GM04504 (cell line): ENCODE data around the gene NPIPB8.
"Not testable (repeated sequence)": the region's sequence is repeated elsewhere in the genome, so short reads cannot be mapped to it uniquely, and the experiment has no call there.

Experiments
- DNase-seq: peaks from one replicate; pipeline ENCODE4 v3.0.0-alpha.2; 2012; ENCODE audit warnings: low read depth

NPIPB8 gene

DNA sequence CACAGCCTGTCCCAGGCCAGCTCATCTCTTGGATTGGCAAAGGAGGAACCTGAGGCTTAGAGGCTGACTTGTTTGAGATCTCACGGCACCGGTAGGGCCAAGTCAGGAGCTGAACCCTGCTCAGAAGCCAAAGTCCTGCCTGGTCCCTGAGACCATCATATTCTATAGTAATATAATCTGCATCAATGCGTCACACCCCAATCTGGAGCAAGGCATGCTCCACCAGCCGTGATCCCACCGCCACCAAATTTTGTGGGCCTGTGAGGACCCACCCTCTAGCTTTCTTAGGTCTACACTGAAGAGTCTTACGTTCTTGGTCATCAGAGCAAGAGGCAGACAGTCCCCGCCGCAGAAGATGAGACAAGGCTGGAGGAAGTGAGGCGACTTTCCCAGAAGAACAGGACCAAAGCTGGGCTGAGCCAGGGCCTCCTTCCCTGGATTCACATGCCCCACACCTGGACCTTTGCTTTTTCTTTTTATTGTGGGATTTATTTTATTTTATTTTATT is 30.7 kb upstream of the NPIPB8 start:
- no peak for DNase-seq

DNA sequence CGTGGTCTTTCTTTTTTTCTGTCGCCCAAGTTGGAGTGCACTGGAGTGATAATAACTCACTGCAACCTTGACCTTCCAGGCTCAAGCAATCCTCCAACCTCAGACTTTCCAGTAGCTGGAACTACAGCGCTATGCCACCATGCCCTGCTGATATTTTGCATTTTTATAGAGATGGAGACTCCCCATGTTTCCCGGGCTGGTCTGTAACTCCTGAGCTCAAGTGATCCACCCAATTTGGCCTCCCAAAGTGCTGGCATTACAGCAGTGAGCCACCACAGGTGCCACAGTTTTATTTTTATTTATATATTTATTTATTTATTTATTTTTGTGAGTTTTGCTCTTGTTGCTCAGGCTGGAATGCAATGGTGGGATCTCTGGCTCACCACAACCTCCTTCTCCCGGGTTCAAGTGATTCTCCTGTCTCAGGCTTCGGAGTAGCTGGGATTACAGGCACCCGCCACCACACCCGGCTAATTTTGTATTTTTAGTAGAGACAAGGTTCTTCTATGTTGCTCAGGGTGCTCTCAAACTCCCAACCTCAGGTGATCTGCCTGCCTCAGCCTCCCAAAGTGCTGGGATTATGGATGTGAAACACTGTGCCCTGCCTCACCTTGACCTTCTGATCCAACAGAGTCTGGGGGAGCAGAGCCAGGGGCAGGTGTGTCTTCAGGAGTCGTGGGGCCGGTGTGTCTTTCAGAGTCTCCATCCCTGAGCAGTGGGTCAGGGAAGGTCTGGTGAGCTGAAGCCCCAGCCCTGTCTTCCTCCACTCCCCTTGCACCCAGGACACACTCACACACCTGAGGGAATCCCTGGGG is 30.0 kb upstream of the NPIPB8 start:
- DNase-seq = not testable (repeated sequence)

DNA sequence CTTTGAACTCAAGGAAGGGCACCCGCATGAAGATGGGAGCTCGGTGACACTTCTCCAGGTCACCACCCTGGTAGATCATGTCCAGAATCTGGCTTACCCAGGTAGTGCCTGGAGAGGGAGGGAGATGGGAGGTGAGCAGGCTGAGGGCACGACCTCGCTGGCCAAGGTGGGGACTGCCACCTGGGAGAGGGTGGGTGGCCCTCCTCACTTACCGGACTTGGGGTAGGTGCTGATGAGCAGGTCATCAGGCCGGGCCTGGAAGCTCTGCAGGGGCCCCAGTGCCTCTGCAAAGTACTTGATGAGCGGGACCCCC is 29.4 kb upstream of the NPIPB8 start:
- DNase-seq = not testable (repeated sequence)

DNA sequence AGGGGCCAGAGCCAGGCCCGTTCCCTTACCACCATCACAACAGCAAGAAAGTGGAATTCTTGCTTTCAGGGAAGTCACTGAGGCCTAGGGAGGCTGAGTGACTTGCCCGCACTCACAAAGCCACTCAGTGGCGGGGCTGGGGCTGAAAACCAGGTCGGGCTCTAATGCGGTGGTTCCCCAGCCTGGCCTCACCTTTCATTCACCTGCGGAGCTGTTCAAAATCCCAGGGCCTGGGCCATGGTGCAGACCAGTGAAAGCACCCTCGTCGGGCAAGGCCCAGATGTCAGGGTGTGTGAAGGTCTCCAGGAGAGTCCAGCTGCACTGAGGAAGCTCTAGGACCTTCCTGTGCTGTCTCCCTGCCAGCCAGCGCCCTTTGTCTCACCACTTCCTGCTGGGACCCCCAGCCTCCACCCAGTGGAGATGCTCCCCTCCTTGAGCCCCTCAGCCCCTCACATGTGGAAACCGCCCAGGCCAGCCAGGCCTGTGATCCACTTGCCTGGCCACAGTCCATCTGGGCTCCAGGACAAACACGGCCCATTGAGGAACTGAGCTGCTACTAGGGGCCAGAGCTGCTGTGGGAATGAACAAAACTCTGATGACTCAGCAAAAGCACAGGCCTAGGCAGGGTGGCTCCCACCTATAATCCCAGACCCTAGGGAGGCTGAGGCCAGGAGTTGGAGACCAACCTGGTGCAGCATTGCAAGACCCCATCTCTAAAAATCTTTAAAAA is 28.8 kb upstream of the NPIPB8 start:
- not testable (repeated sequence) for DNase-seq

DNA sequence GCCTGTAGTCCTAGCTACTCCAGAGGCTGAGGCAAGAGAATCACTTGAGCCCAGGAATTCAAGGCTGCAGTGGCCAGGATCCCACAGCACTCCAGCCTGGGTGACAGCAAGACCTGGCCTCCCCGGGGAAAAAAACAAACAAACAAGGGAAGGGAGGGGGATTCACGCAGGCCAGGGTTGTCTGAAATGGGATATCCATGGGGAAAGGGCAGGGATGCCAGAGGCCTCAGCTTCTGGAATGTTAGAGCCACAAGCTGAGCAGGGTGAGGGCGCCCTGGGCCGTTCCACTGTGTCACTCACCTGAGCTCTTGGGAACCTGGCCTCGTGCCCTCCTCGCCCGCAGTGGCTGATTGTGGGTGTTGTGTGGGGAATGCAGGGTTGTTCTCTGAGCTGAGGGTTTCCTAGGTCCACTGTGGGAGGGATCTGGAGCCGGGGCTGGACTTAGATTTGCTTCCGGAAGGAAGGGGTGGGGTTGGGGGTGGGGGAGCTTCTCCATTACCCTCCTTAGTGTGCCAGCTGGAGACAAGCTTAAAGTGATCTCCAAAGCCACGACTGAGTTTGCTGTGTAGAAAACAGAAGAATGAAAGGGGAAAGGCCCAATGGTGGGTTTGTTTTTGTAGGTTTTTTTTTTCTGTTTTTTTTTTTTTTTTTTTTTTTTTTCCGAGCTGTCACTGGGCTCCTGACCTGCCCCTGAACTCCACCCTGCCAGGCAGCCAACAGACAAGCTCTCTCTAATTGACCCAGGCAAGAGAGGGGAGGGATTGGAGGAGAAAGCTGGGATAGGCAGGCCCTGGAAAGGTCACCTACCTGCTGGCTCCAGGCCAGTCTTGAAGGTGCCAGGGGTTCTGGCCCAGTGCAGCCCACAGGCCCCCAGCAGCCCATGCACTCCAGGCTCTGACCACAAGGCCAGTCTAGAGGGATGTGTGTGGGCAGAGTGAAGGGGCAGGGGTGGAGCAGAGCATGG is 28.0 kb upstream of the NPIPB8 start, which contains the start of gene SULT1A1:
Gene SULT1A1, minus strand, starts transcription at position 414 of the 964 bp plus-strand sequence. CDS start 1,189 bp downstream, outside the sequence.
- DNase-seq = no peak

DNA sequence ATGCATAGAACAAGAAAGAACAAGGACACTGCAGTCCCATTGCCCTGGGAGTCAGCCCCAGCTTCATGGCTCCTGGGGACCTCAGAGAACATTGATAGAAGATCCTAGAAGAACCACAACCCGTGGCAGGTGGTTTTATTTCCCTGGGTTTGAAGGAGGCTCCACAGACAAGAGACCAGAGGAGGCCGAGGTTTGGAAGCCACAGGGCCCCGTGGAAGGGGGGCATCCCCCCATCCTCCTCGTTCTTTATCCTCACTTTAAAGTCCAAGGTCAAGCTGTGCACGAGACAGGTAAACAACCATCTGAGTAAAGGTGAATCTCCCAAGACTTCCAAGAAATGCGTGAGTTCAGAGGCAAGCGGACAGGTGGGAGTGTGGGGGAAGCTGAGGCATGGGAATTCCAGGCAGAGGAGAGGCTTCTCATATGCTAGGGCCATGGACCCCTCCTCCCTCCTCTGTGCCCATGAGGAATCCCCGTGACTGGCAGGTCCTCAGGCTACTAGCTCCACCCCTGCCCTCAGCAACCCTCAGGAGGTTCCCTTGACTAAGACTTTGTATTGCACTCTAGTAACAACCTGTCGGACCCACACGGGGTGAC is 27.2 kb upstream of the NPIPB8 start:
- no peak for DNase-seq

DNA sequence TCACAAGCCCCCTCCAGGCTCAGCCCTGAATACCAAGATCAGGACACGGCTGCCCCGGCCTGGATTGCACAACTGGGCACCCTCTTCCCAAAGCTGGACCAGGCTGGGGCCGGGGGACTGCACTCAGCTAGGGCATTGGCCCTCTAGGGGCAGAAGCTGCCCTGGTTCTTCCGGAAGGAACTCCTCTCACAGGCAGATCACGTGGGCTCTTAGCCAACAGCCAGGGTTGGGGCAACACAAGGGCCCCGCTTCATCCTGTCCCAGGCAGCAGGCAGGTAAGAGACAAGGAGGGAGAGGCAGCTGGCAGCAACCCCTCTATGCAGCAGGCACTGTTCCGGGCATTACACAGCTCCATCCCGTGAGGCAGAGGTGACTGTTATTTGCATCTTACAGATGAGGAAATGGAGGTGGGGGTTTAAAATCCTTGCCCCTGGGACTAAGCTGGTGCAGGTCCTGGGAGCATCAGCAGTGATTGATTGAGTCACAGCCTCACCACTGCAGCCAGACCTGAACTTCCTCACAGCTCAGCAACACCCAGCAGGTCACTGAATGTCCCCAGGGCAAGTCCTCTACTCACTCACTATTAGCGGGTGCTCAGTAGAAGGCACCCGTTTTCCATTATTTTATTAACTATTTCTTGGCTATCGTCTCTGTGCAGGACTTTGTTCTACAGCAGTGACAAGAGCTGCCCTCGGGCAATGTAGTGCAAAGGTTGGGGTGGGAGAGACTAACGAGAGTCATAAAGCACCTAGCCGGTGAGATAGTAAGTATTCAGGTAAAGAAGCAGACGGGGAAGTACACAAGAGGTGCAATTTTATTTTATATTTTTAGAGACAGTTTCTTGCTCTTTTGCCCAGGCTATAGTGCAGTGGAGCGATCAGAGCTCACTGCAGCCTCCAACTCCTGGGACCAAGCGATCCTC is 25.2 kb upstream of the NPIPB8 start:
- not testable (repeated sequence) for DNase-seq

DNA sequence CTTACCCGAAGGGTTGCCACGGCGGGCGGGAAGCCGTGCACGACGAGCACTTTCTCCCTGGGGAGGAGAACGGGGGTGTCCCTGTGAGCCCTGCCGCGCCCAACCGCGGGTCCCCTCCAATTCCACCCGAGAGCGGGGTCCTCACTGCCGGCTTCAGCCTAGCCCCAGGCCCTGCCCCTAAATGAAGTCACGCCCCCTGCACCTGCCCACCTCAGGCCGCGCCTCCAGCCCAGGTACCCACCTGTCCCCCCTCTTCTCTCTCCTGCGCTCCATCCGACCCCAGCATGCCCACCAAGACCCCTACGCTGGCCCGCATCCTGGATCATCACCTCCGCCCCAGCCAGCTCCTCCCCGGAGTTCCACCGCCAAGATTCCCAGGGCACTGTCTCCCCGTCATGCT is 24.0 kb upstream of the NPIPB8 start:
- DNase-seq = not testable (repeated sequence)

DNA sequence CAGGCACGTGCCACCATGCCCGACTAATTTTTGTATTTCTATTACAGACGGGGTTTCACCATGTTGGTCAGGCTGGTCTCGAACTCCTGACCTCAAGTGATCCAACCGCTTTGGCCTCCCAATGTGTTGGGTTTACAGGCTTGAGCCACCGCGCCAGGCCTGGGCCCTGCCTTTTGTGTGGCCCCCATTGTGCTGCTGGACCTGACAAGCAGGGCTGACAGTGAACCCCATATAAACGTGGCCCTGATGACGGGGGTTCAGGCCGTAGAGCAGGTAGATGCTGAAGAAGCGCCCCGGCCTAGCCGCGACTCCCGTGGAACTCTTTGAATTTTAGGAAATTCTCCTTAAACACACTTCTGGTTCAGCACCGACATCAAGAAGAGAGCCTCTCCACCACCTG is 23.3 kb upstream of the NPIPB8 start:
- DNase-seq = not testable (repeated sequence)

DNA sequence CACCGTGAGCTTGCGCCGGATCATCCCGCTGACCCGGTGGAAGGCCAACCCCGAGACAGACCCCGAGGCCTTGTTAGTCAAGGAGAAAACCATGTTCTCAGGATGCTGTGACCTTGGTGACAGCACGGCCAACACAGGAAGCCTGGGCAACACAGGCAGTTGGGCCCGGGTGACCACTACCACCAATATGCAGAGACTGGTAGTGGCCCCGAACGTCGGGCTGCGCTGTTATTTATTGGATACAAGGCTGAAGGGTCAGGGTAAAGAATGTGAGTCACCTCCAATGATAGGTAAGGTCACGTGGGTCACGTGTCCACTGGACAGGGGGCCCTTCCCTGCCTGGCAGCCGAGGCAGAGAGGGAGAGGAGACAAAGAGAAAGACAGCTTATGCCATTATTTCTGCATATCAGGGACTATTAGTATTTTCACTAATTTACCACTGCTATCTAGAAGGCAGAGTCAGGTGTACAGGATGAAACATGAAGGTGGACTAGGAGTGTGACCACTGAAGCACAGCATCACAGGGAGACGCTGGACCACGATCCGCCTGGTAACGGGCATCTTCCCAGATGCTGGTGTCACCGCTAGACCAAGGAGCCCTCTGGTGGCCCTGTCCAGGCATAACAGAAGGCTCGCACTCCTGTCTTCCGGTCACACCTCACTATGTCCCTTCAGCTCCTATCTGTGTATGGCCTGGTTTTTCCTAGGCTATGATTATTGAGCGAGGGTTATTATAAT is 22.2 kb upstream of the NPIPB8 start:
- DNase-seq = not testable (repeated sequence)

DNA sequence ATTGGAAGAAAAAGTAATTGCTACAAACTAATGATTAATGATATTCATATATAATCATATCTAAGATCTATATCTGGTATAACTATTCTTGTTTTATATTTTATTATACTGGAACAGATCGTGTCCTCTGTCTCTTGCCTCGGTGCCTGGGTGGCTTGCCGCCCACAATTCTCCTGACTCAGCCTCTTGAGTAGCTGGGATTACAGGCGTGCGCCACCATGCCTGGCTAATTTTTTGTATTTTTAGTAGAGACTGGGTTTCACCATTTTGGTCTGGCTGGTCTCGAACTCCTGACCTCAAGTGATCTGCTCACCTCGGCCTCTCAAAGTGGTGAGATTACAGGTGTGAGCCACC is 21.7 kb upstream of the NPIPB8 start:
- DNase-seq = not testable (repeated sequence)

DNA sequence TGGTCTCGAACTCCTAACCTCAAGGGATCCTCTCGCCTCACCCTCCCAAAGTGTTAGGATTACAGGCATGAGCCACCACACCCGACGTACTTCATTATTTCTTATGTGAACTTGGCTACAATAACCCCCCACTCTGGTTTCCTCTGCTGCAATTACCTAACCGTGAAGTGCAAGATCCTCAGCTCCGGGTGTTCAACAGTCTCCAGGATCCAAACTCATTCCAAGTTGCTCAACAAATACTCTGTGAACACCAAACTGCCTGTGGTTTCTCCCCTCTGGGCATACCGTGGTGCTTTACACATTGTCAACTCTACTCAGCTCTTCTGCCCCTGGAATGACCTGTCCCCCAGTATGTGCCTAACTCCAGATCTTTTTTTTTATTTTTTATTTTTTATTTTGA is 21.2 kb upstream of the NPIPB8 start:
- no peak for DNase-seq

DNA sequence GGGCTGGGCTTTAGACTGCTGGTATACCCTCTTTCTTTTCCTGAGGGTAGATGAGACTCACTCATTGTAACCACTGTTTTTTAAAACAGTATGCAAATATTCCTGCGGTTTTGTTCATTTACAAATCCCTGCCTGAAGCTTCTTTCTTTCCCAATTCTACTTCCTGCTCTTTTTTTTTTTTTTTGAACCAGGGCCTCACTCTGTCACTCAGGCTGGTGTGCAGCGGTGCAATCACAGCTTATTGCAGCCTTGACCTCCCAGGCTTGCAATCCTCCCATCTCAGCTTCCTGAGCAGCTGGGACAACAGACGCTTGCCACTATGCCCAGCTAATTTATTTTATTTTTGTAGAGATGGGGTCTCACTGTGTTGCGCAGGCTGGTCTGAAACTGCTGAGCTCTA is 20.0 kb upstream of the NPIPB8 start:
- DNase-seq = no peak

DNA sequence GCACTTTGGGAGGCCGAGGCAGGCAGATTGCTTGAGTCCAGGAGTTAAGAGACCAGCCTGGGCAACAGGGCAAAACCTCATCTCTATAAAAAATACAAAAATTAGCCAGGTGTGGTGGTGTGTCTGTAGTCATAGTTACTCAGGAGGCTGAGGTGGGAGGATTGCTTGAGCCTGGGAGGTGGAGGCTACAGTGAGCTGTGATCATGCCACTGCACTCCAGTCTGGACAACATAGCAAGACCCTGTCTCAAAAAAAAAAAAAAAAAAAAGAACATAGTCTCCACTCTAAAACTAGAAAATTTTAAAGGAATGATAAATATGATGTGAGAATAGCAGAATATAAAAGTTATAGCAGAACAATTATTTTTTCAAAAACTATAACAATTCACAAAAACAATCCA is 17.5 kb upstream of the NPIPB8 start:
- DNase-seq = not testable (repeated sequence)

DNA sequence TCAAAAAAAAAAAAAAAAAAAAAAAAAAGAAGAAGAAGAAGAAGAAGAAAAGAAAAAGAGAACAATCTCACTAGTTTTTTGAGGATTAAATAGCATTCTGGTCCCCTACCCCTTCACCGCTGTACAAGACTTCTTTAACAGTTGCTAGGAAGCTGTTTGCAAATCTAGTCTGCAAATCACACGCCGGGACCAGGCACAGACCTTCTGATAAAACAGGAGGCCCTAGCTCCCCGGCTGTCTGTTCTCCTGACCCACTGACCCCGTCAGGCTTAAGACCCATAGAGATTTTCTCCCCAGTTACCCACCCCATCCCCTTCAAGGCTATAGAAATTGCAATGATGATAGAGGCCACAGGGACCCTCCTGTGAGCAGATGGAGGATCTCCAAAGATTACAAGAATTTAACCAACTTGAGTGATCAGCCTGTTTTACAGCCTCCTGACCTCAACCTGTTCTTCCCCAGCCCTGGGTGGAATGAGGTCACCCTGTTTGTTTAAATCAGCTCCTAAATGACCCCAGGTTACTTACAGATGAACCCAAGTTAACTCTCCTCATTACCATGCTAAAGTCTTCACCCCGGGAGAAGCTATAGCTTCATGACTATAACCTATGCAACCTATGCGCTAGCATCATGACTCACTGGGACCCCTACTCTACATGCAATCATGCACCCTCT is 16.2 kb upstream of the NPIPB8 start:
- no peak for DNase-seq

DNA sequence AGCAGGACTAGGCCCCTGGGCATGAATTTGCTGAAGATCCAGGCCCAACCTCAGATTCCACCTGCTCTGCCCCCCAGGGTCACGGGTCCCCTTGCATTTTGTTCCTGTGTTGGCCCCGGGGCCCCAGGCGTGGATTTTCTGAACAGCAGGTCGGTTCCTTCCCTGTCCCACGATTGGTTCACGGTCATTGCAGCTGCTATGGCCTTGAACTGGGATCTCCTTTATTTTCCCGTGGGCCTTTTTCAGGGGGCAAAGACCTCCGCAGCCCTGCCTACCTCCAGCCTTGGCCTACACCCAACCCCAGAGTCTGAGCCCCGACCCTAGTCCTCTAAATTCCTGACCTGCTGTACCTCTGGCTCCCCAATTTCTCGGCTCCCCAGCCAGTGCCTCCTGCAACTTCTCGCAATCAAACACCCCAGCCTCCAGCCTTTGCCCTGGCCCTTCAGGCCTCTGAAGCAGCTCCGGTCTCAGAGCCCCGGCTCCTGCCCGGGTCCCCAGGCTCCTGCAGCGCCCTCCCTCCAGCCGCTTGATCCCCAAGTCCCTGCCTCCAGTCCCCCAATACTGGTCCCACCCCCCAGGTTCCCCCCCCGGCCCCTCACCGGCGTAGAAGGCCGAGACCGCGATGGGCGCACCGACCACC is 15.2 kb upstream of the NPIPB8 start:
- not testable (repeated sequence) for DNase-seq

DNA sequence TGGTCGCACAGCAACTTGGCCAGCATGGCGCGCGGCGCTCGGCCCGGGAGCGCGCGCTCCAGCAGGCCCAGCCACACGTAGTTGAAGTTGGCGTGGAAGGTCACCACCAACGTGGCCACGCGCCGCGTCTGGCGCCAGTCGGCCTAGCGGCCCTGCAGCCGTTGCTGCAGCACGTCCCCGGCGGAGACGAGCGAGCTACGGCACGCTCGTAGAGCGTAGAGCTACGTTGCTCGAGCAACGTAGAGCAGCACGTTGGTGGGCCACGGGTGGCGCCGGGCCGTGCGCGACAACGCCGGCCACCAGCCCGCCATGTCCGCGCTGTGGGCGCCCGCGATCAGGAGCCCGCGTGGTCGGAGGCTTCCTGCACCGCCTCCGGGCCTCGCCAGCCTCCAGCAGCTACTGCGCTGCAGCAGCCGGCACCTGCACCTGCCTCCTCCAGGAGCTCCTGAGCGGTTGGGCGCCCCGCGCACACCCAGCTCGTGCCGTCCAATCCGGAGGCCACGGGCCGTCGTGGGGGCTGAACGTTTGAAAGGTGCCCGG is 14.6 kb upstream of the NPIPB8 start:
- no peak for DNase-seq

DNA sequence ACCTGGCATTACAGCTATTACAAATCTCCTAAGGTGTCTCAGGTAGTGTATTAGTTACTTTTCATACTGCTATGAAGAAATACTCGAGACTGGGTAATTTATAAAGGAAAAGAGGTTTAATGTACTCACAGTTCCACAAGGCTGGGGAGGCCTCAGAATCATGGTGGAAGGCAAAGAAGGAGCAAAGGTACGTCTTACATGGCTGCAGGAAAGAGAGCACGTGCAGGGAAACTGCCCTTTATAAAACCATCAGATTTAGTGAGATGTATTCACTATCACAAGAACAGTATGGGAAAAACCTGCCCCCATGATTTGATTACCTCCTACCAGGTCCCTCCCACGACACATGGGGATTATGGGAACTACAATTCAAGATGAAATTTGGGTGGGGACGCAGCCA is 7.0 kb upstream of the NPIPB8 start:
- not testable (repeated sequence) for DNase-seq
